Muscle layer of colon (tissue), 2 donors: ENCODE measurements around the gene IFT57.
"Not testable (repeated sequence)": the region's sequence is repeated elsewhere in the genome, so short reads cannot be mapped to it uniquely, and the experiment has no call there.

Experiments
- H3K27ac ChIP-seq: one replicate; pipeline ENCODE4 v1.7.0; 2013; ENCODE audit warnings: low read depth, mild to moderate bottlenecking, low read length, moderate library complexity
- H3K27me3 ChIP-seq, 2 donors: one replicate each; pipeline ENCODE4 v1.7.0; 2013; ENCODE audit warnings: low read length in 2 of 2, mild to moderate bottlenecking in 2 of 2; ENCODE audit not compliant: insufficient read depth in 2 of 2, control insufficient read depth in 1 of 2
- H3K36me3 ChIP-seq: one replicate; pipeline ENCODE4 v1.7.0; 2013; ENCODE audit warnings: mild to moderate bottlenecking, low read length; ENCODE audit not compliant: insufficient read depth
- H3K4me1 ChIP-seq: one replicate; pipeline ENCODE4 v1.7.0; 2013; ENCODE audit warnings: mild to moderate bottlenecking, low read length; ENCODE audit not compliant: insufficient read depth
- H3K4me3 ChIP-seq, 2 donors: one replicate each; pipeline ENCODE4 v1.7.0; 2013; ENCODE audit warnings: low read length in 2 of 2, low read depth in 1 of 2, mild to moderate bottlenecking in 1 of 2, moderate library complexity in 1 of 2
- H3K9ac ChIP-seq: one replicate; pipeline ENCODE4 v1.7.0; 2013; ENCODE audit warnings: low read length
- H3K9me3 ChIP-seq: one replicate; pipeline ENCODE4 v1.7.0; 2013; ENCODE audit warnings: mild to moderate bottlenecking, low read length
- donor health status: abdominal sarcoma.
- donor health status: Adenocarcinoma of cecum.

IFT57 gene

DNA sequence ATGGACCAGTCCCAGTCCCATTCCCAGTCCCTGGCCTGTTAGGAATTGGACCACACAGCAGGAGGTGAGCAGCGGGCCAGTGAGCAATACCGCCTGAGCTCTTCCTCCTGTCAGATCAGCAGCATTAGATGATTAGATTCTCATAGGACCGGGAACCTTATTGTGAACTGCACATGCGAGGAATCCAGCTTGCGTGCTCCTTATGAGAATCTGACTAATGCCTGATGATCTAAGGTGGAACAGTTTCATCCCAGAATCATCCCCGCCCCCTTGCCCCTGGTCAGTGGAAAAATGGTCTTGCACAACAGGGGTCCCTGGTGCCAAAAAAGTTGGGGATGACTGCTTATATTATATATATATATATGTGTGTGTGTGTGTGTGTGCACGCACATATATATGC is 63.1 kb downstream of the IFT57 start:
- no peaks in the 10 kb centered on the region for H3K4me1 ChIP-seq
- H3K27me3 ChIP-seq = no peaks in the 10 kb centered on the region
- peaks cover 12% of the 10 kb centered on the region for H3K36me3 ChIP-seq
- no peak overlapping the region for H3K4me3 ChIP-seq
- no peak overlapping the region for H3K9ac ChIP-seq
- H3K27ac ChIP-seq = no peak overlapping the region
- H3K9me3 ChIP-seq = no peaks in the 10 kb centered on the region

DNA sequence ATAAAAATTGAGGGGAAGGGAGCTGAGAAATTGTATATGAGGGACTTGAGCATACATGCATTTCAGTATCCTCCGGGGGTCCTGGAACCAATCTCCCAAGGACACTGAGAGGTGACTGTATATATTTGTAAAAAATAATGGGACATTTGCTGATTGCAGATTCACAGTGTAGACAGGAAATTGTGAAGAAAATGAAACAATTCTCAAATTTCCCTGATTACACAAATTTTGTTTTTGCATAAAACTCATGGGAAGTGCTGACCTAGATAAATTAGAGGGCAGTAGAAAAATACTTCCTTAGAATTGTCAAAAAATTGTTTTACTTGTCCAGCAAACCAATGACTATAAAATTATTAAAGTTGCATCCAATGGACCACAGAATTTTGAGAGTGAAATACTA is 64.0 kb downstream of the IFT57 start:
- no peaks in the 10 kb centered on the region for H3K27me3 ChIP-seq
- H3K9me3 ChIP-seq = no peaks in the 10 kb centered on the region
- H3K36me3 ChIP-seq = peaks cover 12% of the 10 kb centered on the region
- no peak overlapping the region for H3K4me3 ChIP-seq
- H3K27ac ChIP-seq = no peak overlapping the region
- no peaks in the 10 kb centered on the region for H3K4me1 ChIP-seq
- H3K9ac ChIP-seq = no peak overlapping the region

DNA sequence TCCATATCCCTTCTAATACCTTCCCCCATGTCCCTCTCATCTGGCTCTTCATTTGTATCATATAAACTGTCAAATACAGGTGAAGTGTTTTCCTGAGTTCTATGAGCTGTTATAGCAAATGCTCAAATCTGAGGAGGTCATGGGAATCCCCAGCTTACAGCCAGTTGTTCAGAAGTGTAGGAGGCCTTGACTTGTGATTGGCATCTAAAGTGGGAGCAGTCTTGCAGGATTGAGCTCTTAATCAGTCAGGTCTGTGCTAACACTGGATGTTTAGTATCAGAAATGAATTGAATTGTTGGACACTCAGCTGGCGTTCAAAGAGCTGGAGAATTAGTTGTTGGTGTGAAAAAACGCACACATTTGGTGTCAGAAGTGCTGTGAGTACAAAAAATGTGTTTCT is 65.0 kb downstream of the IFT57 start:
- H3K9ac ChIP-seq = no peak overlapping the region
- H3K4me3 ChIP-seq = no peak overlapping the region
- H3K9me3 ChIP-seq = no peaks in the 10 kb centered on the region
- H3K27me3 ChIP-seq = no peaks in the 10 kb centered on the region
- no peaks in the 10 kb centered on the region for H3K4me1 ChIP-seq
- peaks cover 9% of the 10 kb centered on the region for H3K36me3 ChIP-seq
- no peak overlapping the region for H3K27ac ChIP-seq

DNA sequence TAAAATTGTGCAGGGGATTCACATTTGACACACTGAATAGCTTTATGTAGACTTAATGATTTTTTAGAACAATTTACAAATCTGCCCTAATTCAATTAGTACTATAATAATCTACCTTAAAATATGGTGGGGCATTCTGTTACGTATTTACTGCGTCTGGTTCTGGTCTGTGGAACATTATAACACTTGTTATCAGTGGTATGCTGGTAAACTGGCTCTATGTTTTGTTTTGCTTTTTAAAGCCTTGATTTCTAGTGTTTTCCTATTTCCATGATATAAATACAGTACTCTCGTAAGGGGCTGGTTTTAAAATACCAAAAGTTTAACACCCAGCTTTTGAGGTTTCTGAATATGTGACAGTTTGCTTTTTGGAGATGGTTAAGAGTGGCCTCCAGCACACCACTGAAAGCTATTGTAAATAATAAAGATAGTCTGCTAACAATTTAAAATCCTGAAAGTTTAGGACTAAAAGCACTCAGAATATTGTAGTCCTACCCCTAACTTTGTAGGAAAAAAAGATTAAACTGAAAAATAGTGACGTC is 65.8 kb downstream of the IFT57 start:
- Histone ChIP-seq H3K4me1 (no peaks in the 10 kb centered on the region), H3K27me3 (no peaks in the 10 kb centered on the region), H3K36me3 (peaks cover under 1% of the 10 kb centered on the region), H3K27ac (no peak overlapping the region), H3K9ac (no peak overlapping the region), H3K4me3 (no peak overlapping the region), H3K9me3 (no peaks in the 10 kb centered on the region)

DNA sequence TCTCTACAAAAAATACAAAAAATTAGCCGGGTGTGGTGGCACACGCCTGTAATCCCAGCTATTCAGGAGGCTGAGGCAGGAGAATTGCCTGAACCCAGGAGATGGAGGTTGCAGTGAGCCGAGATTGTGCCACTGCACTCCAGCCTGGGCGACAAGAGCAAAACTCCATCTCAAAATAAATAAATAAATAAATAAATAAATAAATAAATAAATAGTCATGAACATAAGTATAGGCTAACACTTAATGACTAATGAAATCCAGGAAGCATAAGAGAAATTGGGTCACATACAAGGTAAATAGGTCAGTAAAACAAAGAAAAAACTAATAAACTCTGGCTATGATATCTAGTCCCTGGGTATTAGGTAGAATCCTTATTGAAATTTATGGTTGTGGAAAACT is 66.6 kb downstream of the IFT57 start:
- H3K9ac ChIP-seq, H3K4me3 ChIP-seq, H3K36me3 ChIP-seq, H3K27me3 ChIP-seq, H3K27ac ChIP-seq, H3K9me3 ChIP-seq, H3K4me1 ChIP-seq: not testable (repeated sequence)

DNA sequence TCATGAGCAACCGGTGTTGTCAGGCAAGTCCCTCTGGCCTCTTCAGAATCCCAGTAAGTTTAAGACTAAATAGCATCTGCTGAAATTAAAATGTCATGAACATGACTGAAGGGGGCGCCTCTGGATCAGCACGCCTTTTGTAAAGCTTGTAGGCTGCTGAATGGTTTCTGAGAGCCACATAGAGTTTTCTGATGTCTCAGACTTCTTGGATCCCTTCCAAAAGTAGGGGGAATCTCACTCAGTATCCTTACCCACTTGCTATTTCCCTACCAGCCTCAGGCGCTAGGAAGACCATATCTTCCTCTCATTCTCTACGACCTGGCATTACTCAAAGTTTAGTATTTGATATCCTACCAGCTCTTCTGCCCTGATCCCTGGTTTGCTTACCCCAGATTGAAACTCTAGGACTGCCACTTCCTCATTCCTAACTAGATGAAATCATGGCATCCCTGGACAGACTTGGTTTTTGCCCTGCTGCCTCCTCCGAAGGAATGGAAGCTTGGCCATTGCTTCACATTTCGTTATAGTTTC is 68.7 kb downstream of the IFT57 start:
- Histone ChIP-seq H3K27ac (no peak overlapping the region), H3K27me3 (no peaks in the 10 kb centered on the region), H3K4me1 (no peaks in the 10 kb centered on the region)

DNA sequence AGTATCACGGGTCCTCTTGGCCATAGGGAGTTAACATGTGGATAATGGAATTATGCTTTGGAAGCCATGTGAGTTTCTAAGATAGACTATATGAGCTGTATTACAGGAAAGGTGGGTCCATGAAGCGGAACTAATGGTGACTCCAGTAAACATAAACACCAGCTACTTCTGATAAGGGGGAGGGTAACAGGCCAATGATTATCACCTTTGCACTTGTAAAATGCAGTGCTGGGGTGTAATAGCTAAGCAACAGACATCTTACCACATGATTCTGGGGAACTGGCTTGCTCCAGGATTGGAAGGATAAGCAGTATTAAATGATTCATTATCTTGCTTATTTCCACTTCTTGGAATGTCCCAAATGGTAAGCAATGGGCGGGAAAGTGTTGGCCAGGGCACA is 70.0 kb downstream of the IFT57 start:
- Histone ChIP-seq H3K36me3 (no peaks in the 10 kb centered on the region), H3K4me3 (no peak overlapping the region), H3K4me1 (no peaks in the 10 kb centered on the region), H3K27ac (no peak overlapping the region), H3K9ac (no peak overlapping the region), H3K27me3 (no peaks in the 10 kb centered on the region), H3K9me3 (no peaks in the 10 kb centered on the region)

More for the DNA sequence above, 68.7 kb downstream of the IFT57 start:
- H3K36me3 ChIP-seq = no peaks in the 10 kb centered on the region
- no peak overlapping the region for H3K9ac ChIP-seq
- H3K4me3 ChIP-seq = no peak overlapping the region
- no peaks in the 10 kb centered on the region for H3K9me3 ChIP-seq

DNA sequence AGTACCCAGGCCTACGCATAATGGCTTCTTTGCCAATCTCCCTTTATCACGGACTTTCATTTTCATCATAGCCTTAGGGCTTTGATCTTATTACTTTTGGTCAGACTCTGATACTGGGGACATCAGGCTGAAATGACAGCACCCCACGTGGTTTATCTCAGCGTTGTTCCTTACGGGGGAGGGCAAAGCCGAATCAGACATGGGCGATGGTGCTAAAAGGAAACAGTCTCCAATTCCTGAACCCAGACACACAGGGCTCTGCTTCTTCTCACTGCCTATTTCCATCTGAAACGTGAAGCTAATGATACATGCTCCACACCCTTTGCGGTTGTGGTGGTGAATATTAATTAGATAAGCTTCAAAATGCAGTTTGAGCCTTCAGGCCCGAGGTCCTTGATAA is 72.0 kb downstream of the IFT57 start:
- Histone ChIP-seq H3K4me3 (no peak overlapping the region), H3K9ac (no peak overlapping the region), H3K4me1 (no peaks in the 10 kb centered on the region), H3K9me3 (no peaks in the 10 kb centered on the region), H3K27me3 (no peaks in the 10 kb centered on the region), H3K27ac (no peak overlapping the region), H3K36me3 (no peaks in the 10 kb centered on the region)

DNA sequence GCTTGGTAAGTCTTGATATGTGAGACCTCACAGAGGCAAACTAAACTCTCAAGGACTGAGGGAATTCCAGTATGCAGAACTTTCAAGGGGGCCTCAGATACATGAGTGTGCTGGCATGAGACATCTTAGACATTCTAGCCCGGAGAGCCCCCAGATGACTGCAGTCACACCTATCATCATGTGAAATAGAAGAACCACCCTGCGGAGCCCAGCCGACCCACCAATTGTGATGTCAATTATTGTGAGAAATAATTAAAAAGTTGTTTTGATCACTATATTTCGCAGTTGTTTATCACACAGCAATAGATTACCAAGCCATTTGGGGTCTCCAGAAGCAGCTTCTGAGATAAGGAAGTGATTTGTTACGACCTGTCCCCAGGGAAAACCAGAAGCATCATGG is 76.1 kb downstream of the IFT57 start:
- no peak overlapping the region for H3K27ac ChIP-seq
- H3K4me3 ChIP-seq = no peak overlapping the region
- no peaks in the 10 kb centered on the region for H3K9me3 ChIP-seq
- no peaks in the 10 kb centered on the region for H3K27me3 ChIP-seq
- H3K4me1 ChIP-seq = no peaks in the 10 kb centered on the region
- no peak overlapping the region for H3K9ac ChIP-seq
- H3K36me3 ChIP-seq = no peaks in the 10 kb centered on the region

DNA sequence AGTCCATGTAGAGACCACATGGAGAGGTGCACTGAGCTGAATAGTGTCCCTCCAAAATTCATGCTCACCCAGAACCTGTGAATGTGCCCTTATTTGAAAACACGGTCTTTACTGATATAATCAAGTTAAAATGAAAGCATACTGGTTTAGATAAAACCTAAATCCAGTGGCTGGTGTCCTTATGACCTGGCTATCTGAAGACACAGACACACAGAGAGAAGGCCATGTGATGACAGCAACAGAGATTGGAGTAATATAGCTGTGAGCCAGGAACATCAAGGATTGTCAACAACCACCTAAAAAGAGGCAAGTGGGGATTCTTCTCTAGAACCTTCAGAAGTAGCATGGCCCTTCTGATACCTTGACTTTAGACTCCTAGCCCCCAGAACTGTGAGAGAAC is 76.6 kb downstream of the IFT57 start:
- H3K27ac ChIP-seq = no peak overlapping the region

DNA sequence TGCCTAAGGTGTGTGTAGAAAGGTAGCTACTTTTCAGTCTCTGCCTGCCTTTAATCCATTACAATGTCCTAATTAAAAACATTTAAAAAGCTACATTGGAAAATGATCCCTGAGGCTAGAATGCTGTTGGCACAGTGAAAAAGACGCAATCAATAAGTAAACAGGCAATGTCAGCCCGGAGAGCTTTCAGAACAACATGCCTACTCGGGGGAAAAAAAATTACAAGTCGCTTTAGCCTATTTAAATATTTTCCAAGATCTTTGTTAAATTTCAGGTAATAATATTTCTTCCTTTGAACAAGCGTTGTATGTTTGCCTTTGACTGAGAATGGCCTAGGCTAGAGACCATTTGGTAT is 84.8 kb downstream of the IFT57 start:
- no peak overlapping the region for H3K27ac ChIP-seq
- H3K9ac ChIP-seq = no peak overlapping the region
- H3K27me3 ChIP-seq = no peaks in the 10 kb centered on the region
- no peaks in the 10 kb centered on the region for H3K9me3 ChIP-seq
- H3K4me1 ChIP-seq = no peaks in the 10 kb centered on the region
- no peak overlapping the region for H3K4me3 ChIP-seq
- H3K36me3 ChIP-seq = no peaks in the 10 kb centered on the region

More for the DNA sequence above, 76.6 kb downstream of the IFT57 start:
- Histone ChIP-seq H3K4me3 (no peak overlapping the region), H3K4me1 (no peaks in the 10 kb centered on the region), H3K9me3 (no peaks in the 10 kb centered on the region), H3K9ac (no peak overlapping the region), H3K27me3 (no peaks in the 10 kb centered on the region), H3K36me3 (no peaks in the 10 kb centered on the region)

DNA sequence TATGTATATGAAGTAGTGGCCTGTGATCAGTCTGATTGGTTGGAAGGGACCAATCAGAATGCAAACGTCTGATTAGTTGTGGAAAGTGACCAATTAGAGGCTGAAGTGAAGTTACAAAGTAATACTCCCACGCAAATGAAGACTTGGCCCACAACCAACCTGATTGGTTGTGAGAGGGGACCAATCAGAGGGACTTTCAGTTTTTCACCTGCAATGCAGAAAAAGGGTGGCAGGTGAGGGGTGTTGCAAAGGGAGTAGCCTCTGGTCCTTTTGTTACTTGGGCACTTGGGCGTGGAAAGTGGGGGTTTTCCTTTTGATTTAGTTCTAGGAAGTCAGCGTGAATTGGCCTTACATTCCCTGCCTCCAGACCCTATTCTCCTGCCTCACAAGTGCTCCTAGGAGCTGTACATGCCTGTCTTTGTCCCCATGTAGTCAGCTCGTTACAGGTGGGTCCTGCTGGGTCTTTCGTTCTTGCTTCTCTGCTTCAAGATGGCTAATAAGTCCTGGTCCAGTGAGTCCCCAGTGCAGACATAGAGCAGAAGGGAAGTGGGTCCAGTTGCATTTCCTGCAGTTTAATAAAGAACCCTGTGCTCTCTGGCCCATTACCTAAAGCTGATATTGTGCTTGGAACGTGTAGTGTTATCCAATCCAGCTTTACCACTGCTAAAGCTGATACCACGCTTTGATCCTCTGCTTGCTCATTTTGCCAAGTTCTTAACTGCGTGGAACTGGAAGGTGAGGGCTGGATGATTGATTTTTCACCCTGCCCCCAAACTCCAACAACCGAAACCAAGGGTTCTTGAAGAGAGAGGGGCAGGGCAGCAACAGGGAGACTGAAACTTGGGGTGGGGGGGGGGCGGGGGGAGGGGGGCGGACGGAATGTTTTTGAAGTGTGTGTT is 85.4 kb downstream of the IFT57 start:
- Histone ChIP-seq H3K4me1 (no peaks in the 10 kb centered on the region), H3K27ac (no peak overlapping the region)

More for the DNA sequence above, 85.4 kb downstream of the IFT57 start:
- H3K9me3 ChIP-seq = no peaks in the 10 kb centered on the region
- no peaks in the 10 kb centered on the region for H3K27me3 ChIP-seq
- H3K4me3 ChIP-seq = no peak overlapping the region
- H3K9ac ChIP-seq = no peak overlapping the region
- no peaks in the 10 kb centered on the region for H3K36me3 ChIP-seq
